H9 (cell line): Measurements from ENCODE around the gene MTOR. TPM values are rescaled to one million over a fixed set of nuclear protein-coding genes. Genes with fewer than 3 reads are reported as not detected.

Experiments
- DNase-seq: peaks from one replicate; pipeline ENCODE4 v3.0.0-alpha.2; 2017
- H2AFZ ChIP-seq: one replicate; pipeline ENCODE4 v1.6.1; 2013; ENCODE audit warnings: mild to moderate bottlenecking, low read length, control low read depth, moderate library complexity
- H2AK5ac ChIP-seq: 2 replicates; pipeline ENCODE4 v1.6.1; 2013; ENCODE audit warnings: low read length, control low read depth, mixed read lengths; ENCODE audit not compliant: insufficient read length
- H2BK120ac ChIP-seq: one replicate; pipeline ENCODE4 v1.6.1; 2013; ENCODE audit warnings: low read depth, mild to moderate bottlenecking, low read length, control low read depth, inconsistent platforms; ENCODE audit not compliant: poor library complexity, severe bottlenecking
- H2BK12ac ChIP-seq: 2 replicates; pipeline ENCODE4 v1.6.1; 2013; ENCODE audit warnings: low read length, control low read depth, mixed read lengths, low read depth; ENCODE audit not compliant: insufficient read length
- H2BK15ac ChIP-seq: 2 replicates; pipeline ENCODE4 v1.6.1; 2013; ENCODE audit warnings: low read depth, low read length, control low read depth
- H2BK20ac ChIP-seq: one replicate; pipeline ENCODE4 v1.6.1; 2013; ENCODE audit warnings: low read depth, mild to moderate bottlenecking, low read length, control low read depth, inconsistent platforms; ENCODE audit not compliant: poor library complexity, severe bottlenecking
- H2BK5ac ChIP-seq: 2 replicates; pipeline ENCODE4 v1.6.1; 2013; ENCODE audit warnings: low read length, control low read depth, mixed read lengths; ENCODE audit not compliant: insufficient read length
- H3K14ac ChIP-seq: 2 replicates; pipeline ENCODE4 v1.6.1; 2013; ENCODE audit warnings: low read length, control low read depth; ENCODE audit not compliant: insufficient read depth
- H3K18ac ChIP-seq: 2 replicates; pipeline ENCODE4 v1.6.1; 2013; ENCODE audit warnings: low read depth, mild to moderate bottlenecking, mixed read lengths, low read length, control low read depth; ENCODE audit not compliant: insufficient read length
- H3K23ac ChIP-seq: 2 replicates; pipeline ENCODE4 v1.6.1; 2013; ENCODE audit warnings: low read length, control low read depth, mixed read lengths, low read depth; ENCODE audit not compliant: insufficient read length
- H3K23me2 ChIP-seq: 2 replicates; pipeline ENCODE4 v1.6.1; 2013; ENCODE audit warnings: low read depth, mild to moderate bottlenecking, mixed read lengths, low read length, control low read depth; ENCODE audit not compliant: insufficient read length, poor library complexity, severe bottlenecking
- H3K27ac ChIP-seq: 2 replicates; pipeline ENCODE4 v1.5.1; 2013; ENCODE audit warnings: low read length, control low read depth, mixed read lengths, low read depth; ENCODE audit not compliant: insufficient read length
- H3K27me3 ChIP-seq: 2 replicates; pipeline ENCODE4 v1.6.1; 2013; ENCODE audit warnings: low read length, control low read depth, inconsistent platforms; ENCODE audit not compliant: insufficient read depth
- H3K4ac ChIP-seq: 2 replicates; pipeline ENCODE4 v1.6.1; 2013; ENCODE audit warnings: low read depth, mild to moderate bottlenecking, control low read depth, inconsistent platforms, low read length, moderate library complexity
- H3K4me1 ChIP-seq: 2 replicates; pipeline ENCODE4 v1.6.1; 2013; ENCODE audit warnings: low read length, control low read depth, inconsistent platforms; ENCODE audit not compliant: insufficient read depth
- H3K4me2 ChIP-seq: 2 replicates; pipeline ENCODE4 v1.6.1; 2013; ENCODE audit warnings: low read length, control low read depth, mixed read lengths; ENCODE audit not compliant: insufficient read length, insufficient read depth
- H3K56ac ChIP-seq: 2 replicates; pipeline ENCODE4 v1.6.1; 2013; ENCODE audit warnings: low read depth, mild to moderate bottlenecking, mixed read lengths, low read length, control low read depth; ENCODE audit not compliant: insufficient read length
- H3K79me1 ChIP-seq: 2 replicates; pipeline ENCODE4 v1.6.1; 2013; ENCODE audit warnings: low read depth, mild to moderate bottlenecking, moderate library complexity, low read length, control low read depth, inconsistent platforms; ENCODE audit not compliant: insufficient read depth, poor library complexity, severe bottlenecking
- H3K79me2 ChIP-seq: 2 replicates; pipeline ENCODE4 v1.6.1; 2013; ENCODE audit warnings: low read length, control low read depth, inconsistent platforms; ENCODE audit not compliant: insufficient read depth
- H3K9ac ChIP-seq: 2 replicates; pipeline ENCODE4 v1.6.1; 2013; ENCODE audit warnings: low read length, control low read depth, mixed read lengths; ENCODE audit not compliant: insufficient read length; ENCODE audit errors: extremely low read depth
- H3K9me3 ChIP-seq: one replicate; pipeline ENCODE4 v1.6.1; 2013; ENCODE audit warnings: low read depth, low read length, inconsistent platforms; ENCODE audit not compliant: control insufficient read depth
- H3T11ph ChIP-seq: one replicate; pipeline ENCODE4 v1.6.1; 2013; ENCODE audit warnings: mild to moderate bottlenecking, low read length, control low read depth, inconsistent platforms
- H4K20me1 ChIP-seq: one replicate; pipeline ENCODE4 v1.6.1; 2013; ENCODE audit not compliant: control insufficient read depth, insufficient read length, insufficient read depth
- H4K5ac ChIP-seq: 2 replicates; pipeline ENCODE4 v1.6.1; 2013; ENCODE audit warnings: low read depth, mild to moderate bottlenecking, mixed read lengths, low read length, control low read depth; ENCODE audit not compliant: insufficient read length
- H4K8ac ChIP-seq: replicated peaks from 2 replicates; pipeline ENCODE4 v1.6.1; 2013; ENCODE audit warnings: low read length, control low read depth, mixed read lengths, low read depth; ENCODE audit not compliant: insufficient read length
- H4K91ac ChIP-seq: 2 replicates; pipeline ENCODE4 v1.6.1; 2013; ENCODE audit warnings: low read depth, mild to moderate bottlenecking, moderate library complexity, mixed read lengths, low read length, control low read depth; ENCODE audit not compliant: insufficient read length
- H3K27ac Mint-ChIP-seq, 3 experiments: 2 replicates in 2 of 3; 3 replicates in 1 of 3; pipeline ENCODE4 v1.8.0; 2020 to 2021; ENCODE audit warnings: mixed read lengths in 3 of 3, mild to moderate bottlenecking in 1 of 3, moderate library complexity in 1 of 3
- H3K27me3 Mint-ChIP-seq: 2 replicates; pipeline ENCODE4 v1.8.0; 2021; ENCODE audit warnings: low read depth, mild to moderate bottlenecking, moderate library complexity, mixed read lengths
- H3K36me3 Mint-ChIP-seq, 3 experiments: 2 replicates in 2 of 3; 3 replicates in 1 of 3; pipeline ENCODE4 v1.8.0; 2020 to 2021; ENCODE audit warnings: low read depth in 3 of 3, mixed read lengths in 3 of 3; ENCODE audit not compliant: insufficient read depth in 1 of 3
- H3K4me1 Mint-ChIP-seq, 2 experiments: 2 replicates each; pipeline ENCODE4 v1.8.0; 2020; ENCODE audit warnings: mixed read lengths in 2 of 2
- H3K4me3 Mint-ChIP-seq, 2 experiments: 2 replicates in 1 of 2; 3 replicates in 1 of 2; pipeline ENCODE4 v1.8.0; 2020 to 2021; ENCODE audit warnings: mild to moderate bottlenecking in 2 of 2, mixed read lengths in 2 of 2, moderate library complexity in 1 of 2
- H3K9me3 Mint-ChIP-seq, 2 experiments: 2 replicates in 1 of 2; 3 replicates in 1 of 2; pipeline ENCODE4 v1.8.0; 2020; ENCODE audit warnings: mild to moderate bottlenecking in 2 of 2, mixed read lengths in 2 of 2, moderate library complexity in 1 of 2
- WGBS: extraction: QIAGEN DNeasy Blood & Tissue Kit; methylation state at CpG from one replicate; pipeline ENCODE4 v1.1.7; 2013; ENCODE audit warnings: missing lambda C conversion rate, low lambda C conversion rate, mixed read lengths; ENCODE audit not compliant: insufficient read length; ENCODE audit errors: extremely low coverage; 5-methylcytosine and 5-hydroxymethylcytosine counted together
- total RNA-seq: library from RNA; stranded (reverse); gene quantifications from 2 replicates; pipeline ENCODE4 v1.2.1, GENCODE V29; 2021
- TF ChIP-seq, protein P1 (sequence below): fragments of 200-600 bp; sonication (generic); conservative IDR thresholded peaks from 3 replicates; pipeline ENCODE4 v1.8.0; 2021; ENCODE audit warnings: antibody characterized with exemption, mild to moderate bottlenecking

The MTOR gene
- total RNA-seq, 1 experiment from 2014 or later = 67.5 TPM

GRCh38 chr1:11067716-11068599 is 194.4 kb downstream of the MTOR start:
- Histone ChIP-seq H3K9me3 (no peaks in the 10 kb centered on the region), H2AFZ (no peak overlapping the region), H3T11ph (no peak overlapping the region), H3K18ac (no peak overlapping the region), H3K56ac (no peak overlapping the region), H3K79me2 (no peaks in the 10 kb centered on the region), H4K5ac (no peak overlapping the region), H3K79me1 (no peaks in the 10 kb centered on the region), H3K23ac (no peak overlapping the region), H4K20me1 (no peaks in the 10 kb centered on the region), H3K4ac (no peak overlapping the region), H2BK20ac (no peak overlapping the region), H2BK15ac (no peak overlapping the region), H3K9ac (no peak overlapping the region), H2BK5ac (no peak overlapping the region), H2BK120ac (no peak overlapping the region), H2AK5ac (no peak overlapping the region), H3K4me2 (no peak overlapping the region), H2BK12ac (no peak overlapping the region), H3K27me3 (no peaks in the 10 kb centered on the region), H4K91ac (no peak overlapping the region), H3K23me2 (no peaks in the 10 kb centered on the region), H3K27ac (no peak overlapping the region), H3K14ac (no peak overlapping the region), H3K4me1 (no peaks in the 10 kb centered on the region), H4K8ac (no peak overlapping the region)
- H3K9me3 Mint-ChIP-seq = no peaks in the 10 kb centered on the region
- H3K4me1 Mint-ChIP-seq = peaks cover 2 to 5% of the 10 kb centered on the region in 2 experiments; a peak in 1 of 4 replicates
- H3K4me3 Mint-ChIP-seq = no peak overlapping the region
- no peak overlapping the region for H3K27ac Mint-ChIP-seq
- WGBS = no CpG with 5 or more reads among the region's 18 CpGs
- TF ChIP-seq, protein P1, sequence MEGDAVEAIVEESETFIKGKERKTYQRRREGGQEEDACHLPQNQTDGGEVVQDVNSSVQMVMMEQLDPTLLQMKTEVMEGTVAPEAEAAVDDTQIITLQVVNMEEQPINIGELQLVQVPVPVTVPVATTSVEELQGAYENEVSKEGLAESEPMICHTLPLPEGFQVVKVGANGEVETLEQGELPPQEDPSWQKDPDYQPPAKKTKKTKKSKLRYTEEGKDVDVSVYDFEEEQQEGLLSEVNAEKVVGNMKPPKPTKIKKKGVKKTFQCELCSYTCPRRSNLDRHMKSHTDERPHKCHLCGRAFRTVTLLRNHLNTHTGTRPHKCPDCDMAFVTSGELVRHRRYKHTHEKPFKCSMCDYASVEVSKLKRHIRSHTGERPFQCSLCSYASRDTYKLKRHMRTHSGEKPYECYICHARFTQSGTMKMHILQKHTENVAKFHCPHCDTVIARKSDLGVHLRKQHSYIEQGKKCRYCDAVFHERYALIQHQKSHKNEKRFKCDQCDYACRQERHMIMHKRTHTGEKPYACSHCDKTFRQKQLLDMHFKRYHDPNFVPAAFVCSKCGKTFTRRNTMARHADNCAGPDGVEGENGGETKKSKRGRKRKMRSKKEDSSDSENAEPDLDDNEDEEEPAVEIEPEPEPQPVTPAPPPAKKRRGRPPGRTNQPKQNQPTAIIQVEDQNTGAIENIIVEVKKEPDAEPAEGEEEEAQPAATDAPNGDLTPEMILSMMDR = no peak
- no peak for DNase-seq
- no peaks in the 10 kb centered on the region for H3K27me3 Mint-ChIP-seq
- H3K36me3 Mint-ChIP-seq = peaks cover 51 to 90% (median 80%) of the 10 kb centered on the region in 3 experiments
